Fibroblast of skin of right biceps (primary cell): ENCODE measurements around the gene ZEB1.
"Not testable (repeated sequence)": the region's sequence is repeated elsewhere in the genome, so short reads cannot be mapped to it uniquely, and the experiment has no call there.

Experiments
- DNase-seq: peaks from one replicate; pipeline ENCODE4 v3.0.0-alpha.2; 2013

The ZEB1 gene

GRCh38 chr10:31319602-31320549 is 860 bp downstream of the ZEB1 start:
- peak; percentile 32 for DNase-seq

- DNase-seq = peak; percentile 52
Observed at GRCh38 chr10:31320550-31321211, 1.7 kb downstream of the ZEB1 start.

GRCh38 chr10:31321396-31321941 is 2.5 kb downstream of the ZEB1 start:
- DNase-seq = peak; percentile 11

DNA sequence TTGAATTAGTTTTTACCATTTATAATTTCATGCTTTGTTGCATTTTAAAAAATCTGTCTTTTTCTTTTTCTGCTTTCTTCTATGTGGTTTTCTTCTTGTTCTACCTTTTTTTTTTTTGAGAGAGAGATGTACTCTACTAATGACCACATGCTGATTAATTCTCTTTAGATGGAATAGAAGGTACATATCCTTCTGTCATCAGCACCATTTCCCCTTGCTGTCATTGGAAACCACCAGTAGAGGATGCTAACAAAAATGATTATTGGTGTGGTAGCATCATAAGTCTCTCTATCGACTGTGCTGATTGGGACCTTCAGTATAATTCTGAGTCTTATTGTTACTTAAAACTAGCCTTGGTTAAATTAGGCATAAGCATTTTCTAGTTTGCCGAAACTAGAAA is 3.6 kb downstream of the ZEB1 start:
- DNase-seq = peak; percentile 46

DNA sequence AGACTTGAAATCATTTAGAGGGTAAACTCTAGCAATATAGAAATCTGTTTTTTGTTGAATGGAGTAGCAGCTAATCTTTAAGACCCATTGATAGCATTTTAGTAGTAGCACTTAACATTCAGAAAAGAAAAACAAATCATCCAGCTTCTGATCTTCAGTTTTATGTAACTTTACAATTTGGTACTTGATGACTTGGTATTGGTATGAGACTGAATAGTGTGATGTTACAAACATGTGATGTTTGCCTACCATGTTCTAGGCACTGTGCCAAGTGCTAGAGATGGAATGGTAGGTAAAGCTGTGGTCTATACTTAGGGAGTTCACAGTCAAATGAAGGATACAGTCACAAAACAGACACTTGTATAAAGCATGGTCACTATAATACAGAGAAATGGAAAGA is 21.3 kb downstream of the ZEB1 start:
- peak; percentile 18 for DNase-seq

DNA sequence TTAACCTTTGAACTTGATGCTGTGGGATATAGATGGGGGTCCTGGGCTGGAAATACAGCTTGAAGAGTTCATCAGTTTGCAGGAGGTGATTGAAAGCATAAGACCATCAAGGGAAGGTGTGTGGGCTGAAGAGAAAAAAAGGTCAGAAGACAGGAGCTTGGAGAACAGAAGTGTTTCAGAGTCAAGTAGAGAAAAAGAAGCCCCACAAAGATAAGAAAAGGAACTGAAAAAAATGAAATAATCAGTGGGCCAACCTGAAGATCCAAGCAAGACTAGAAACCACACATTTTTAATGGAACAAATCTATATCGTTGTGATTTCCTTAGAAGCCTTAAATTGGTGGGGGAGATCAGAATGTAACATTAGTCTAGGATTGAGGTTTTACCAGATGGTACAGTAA is 22.5 kb downstream of the ZEB1 start:
- DNase-seq = no peak

DNA sequence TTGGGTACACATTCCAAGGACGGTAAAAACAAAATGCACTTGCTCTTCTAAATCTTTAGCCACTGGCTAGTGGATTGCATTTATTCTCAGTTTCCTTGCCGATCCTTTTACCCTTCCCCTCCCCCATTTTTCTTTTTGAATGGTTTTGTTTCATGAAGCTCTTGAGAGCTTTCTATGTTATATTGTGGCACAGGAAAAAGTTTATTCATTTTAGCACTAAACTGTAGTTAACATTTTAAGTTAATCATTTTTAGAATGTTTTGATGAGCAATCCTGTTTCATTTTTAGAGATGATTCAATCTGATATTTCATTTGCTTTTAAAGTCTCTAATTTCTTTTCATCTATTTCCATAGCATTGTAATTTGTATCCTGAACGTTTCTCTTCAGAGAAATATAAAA is 24.0 kb downstream of the ZEB1 start:
- no peak for DNase-seq

DNA sequence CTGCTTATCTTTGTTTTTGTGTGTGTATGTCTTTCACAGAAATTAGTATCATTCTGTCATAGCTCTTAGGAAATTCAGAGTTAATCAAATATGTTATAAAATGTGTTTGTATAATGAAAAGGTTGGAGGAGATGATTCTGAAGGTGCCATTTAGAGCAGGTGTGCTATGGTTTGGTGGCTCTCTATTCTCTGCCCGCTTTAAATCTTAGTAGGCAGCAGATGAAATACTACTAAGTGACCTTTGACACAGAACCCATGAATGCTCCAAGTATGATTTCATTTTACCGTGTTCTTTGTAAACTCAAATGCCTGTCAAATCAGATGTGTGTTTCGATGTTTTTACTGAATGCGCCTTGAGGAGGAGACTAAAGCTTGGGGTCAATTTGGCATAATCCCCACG is 24.5 kb downstream of the ZEB1 start:
- no peak for DNase-seq

- no peak for DNase-seq
Observed at GRCh38 chr10:31345886-31346285, 26.9 kb downstream of the ZEB1 start.

GRCh38 chr10:31346953-31347352 is 27.9 kb downstream of the ZEB1 start:
- DNase-seq = no peak

DNA sequence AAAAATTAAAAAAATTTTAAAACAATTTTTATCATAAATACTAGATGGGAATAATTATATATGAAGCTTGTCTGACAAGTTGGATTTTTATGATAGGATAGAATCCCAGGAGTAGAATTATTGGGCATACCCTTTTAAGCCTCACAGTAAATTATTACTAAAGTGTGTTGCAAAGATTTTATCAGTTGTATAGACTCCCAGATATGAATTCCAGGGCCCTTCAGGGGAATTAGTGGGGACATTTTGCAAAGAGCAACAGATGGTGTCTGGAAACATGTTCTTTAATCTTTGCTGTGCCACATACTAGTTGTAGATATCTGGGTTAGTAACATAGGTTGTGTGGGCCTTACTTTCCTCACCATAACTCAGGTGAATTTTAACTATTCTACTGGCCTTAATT is 28.7 kb downstream of the ZEB1 start:
- DNase-seq = no peak

DNA sequence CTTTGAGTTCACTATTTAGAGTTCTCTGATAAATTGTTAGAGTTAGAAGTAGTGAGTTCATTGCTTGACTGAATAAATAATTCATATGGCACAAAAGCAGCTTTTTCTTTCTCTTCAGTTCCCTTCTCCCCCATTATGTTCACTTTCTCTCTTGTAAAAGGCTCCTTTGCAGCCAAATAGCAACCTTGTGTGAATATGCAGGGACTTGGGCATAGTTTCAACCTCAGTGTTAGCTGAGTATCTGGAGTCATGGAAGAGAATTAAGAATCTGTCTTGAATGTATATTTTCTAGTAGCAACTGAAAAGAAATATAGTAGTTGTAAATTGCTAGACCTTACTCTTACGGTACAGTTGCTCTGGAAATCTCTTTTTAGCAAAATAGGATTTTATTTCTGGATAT is 31.9 kb downstream of the ZEB1 start:
- no peak for DNase-seq

DNA sequence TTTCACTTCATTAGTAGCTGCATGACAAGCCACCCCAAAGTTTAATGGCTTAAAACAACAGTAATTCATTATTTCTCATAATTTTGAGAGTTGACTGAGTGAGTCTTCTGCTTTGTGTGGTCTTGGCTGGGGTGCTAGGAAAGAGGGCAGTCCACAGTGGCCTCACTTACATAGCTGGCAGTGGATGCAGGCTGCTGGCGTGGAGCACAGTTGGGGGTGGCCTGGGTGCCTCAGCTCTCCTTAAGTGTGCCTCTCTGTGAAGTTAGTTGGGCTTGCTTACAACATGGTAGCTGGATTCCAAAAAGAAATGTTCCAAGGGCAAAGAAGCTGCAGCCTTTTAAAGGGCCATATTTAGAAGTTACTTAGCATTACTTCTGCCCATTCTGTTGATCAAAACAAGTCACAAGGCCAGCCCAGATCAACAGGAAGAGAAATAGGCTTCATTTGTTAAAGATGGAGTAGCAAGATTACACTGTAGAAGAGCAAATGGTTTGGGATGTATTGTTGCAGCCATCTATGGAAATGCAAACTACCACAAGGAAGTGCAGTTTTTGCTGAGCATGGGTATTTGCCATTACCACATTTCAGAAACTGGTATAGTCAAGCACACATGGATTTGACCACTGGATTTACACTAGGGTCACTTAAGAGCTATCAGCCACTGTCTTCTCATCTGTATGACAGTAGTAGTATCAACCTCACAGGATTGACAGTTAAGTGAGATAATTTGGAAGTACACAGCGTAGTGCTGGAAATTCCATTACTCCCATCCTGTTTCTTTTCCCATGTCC is 33.6 kb downstream of the ZEB1 start:
- no peak for DNase-seq

GRCh38 chr10:31353574-31353973 is 34.6 kb downstream of the ZEB1 start:
- DNase-seq = peak; percentile 80

DNA sequence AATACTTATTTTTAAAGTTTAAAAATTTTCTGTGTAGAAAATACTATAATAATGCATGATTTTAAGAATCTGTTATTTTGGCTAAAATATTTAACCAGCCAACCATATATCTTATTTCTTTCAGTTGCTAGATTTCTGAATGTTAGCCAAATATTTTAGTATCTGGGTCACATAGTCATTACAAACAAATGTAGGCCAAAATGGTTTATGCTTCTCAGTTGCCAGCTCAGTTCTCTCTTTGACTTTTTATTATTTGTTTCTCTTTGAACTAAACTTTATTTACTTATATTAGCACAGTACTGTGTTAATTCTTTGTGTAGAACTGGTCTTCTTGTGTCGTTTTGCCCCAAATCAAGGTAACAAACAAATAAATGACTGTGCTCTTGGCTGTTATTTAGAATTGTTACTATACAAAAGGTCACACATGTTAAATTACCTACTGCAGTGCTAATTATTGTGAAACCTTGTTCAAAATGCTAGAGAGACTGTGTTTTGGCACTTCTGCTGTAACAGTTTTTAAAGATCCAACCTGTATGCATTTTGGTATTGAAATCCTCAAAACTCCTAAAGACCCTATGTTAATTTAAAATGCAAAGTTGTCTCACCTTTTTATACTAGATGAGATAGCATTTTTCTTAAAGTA is 39.8 kb downstream of the ZEB1 start:
- DNase-seq = peak; percentile 45

- DNase-seq = no peak
Observed at GRCh38 chr10:31359979-31360378, 41.0 kb downstream of the ZEB1 start.

GRCh38 chr10:31361475-31361874 is 42.5 kb downstream of the ZEB1 start:
- DNase-seq = not testable (repeated sequence)

GRCh38 chr10:31362023-31362641 is 43.1 kb downstream of the ZEB1 start:
- no peak for DNase-seq

- not testable (repeated sequence) for DNase-seq
Observed at GRCh38 chr10:31363696-31364095, 44.7 kb downstream of the ZEB1 start.

GRCh38 chr10:31364238-31364637 is 45.2 kb downstream of the ZEB1 start:
- DNase-seq = not testable (repeated sequence)

DNA sequence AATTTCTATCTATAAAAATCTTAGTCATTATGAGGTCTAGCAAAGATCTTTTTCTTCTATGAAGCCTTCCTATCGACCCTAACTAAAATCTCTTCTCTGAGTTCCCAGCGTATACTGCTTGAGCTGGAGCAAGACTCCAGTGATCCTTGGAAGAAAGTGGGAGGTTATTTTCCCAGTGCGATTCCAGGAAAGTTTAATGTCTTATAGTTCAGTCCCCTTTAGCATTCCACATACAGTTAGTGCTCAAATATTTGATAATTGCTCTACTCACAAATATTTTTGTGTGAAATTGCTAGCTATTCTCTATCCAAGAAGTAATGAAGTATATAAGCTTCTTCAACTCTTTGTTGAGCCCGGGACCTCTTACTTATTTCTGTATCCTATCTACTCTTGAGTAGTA is 47.7 kb downstream of the ZEB1 start:
- no peak for DNase-seq

GRCh38 chr10:31368724-31369123 is 49.7 kb downstream of the ZEB1 start:
- no peak for DNase-seq
